GM23338 (cell line): Measurements from ENCODE around the gene CAND1. TPM values are rescaled to one million over a fixed set of nuclear protein-coding genes. Genes with fewer than 3 reads are reported as not detected.

Experiments
- ATAC-seq: fragments of 200-7000 bp; cut with Tn5 transposase; 3 replicates; pipeline ENCODE4 v1.9.1; 2020
- DNase-seq: peaks from one replicate; pipeline ENCODE4 v3.0.0-alpha.2; 2015; ENCODE audit warnings: low spot score
- H2AFZ ChIP-seq: fragments of 200-600 bp; sonication (generic); 2 replicates; pipeline ENCODE4 v1.8.0; 2016; ENCODE audit warnings: antibody characterized with exemption, mild to moderate bottlenecking, moderate library complexity
- H3F3A ChIP-seq: fragments of 200-600 bp; sonication (generic); replicated peaks from 2 replicates; pipeline ENCODE4 v1.8.0; 2017; ENCODE audit warnings: antibody characterized with exemption, mixed run types, low read depth
- H3K27ac ChIP-seq: fragments of 200-600 bp; sonication (generic); 2 replicates; pipeline ENCODE4 v1.6.1; 2016; ENCODE audit warnings: low read depth
- H3K27me3 ChIP-seq: fragments of 200-600 bp; sonication (generic); 2 replicates; pipeline ENCODE4 v1.8.0; 2016; ENCODE audit warnings: mild to moderate bottlenecking, mixed run types, moderate library complexity; ENCODE audit not compliant: insufficient read depth
- H3K36me3 ChIP-seq: fragments of 200-600 bp; sonication (generic); 2 replicates; pipeline ENCODE4 v1.8.0; 2016; ENCODE audit warnings: mild to moderate bottlenecking; ENCODE audit not compliant: insufficient read depth
- H3K4me1 ChIP-seq: fragments of 200-600 bp; sonication (generic); 2 replicates; pipeline ENCODE4 v1.8.0; 2016; ENCODE audit warnings: mild to moderate bottlenecking, moderate library complexity; ENCODE audit not compliant: insufficient read depth
- H3K4me2 ChIP-seq: fragments of 200-600 bp; sonication (generic); 2 replicates; pipeline ENCODE4 v1.7.1; 2017; ENCODE audit warnings: mixed run types
- H3K4me3 ChIP-seq: fragments of 200-600 bp; sonication (generic); 2 replicates; pipeline ENCODE4 v1.6.1; 2016; ENCODE audit warnings: mixed run types
- H3K79me2 ChIP-seq: fragments of 200-600 bp; sonication (generic); replicated peaks from 2 replicates; pipeline ENCODE4 v1.8.0; 2017; ENCODE audit warnings: mild to moderate bottlenecking; ENCODE audit not compliant: insufficient read depth
- H3K9me2 ChIP-seq: fragments of 200-600 bp; sonication (generic); 2 replicates; pipeline ENCODE4 v1.8.0; 2017; ENCODE audit not compliant: insufficient read depth
- H4K20me1 ChIP-seq: fragments of 200-600 bp; sonication (generic); replicated peaks from 2 replicates; pipeline ENCODE4 v1.8.0; 2017; ENCODE audit warnings: mild to moderate bottlenecking; ENCODE audit not compliant: insufficient read depth
- H3K27ac Mint-ChIP-seq: 2 replicates; pipeline ENCODE4 v1.8.0; 2020; ENCODE audit warnings: inconsistent platforms, mild to moderate bottlenecking, moderate library complexity, mixed read lengths
- H3K27me3 Mint-ChIP-seq: 3 replicates; pipeline ENCODE4 v1.8.0; 2022; ENCODE audit warnings: low read depth, mild to moderate bottlenecking, moderate library complexity, mixed read lengths, inconsistent platforms; ENCODE audit not compliant: insufficient read depth, poor library complexity
- H3K36me3 Mint-ChIP-seq: 3 replicates; pipeline ENCODE4 v1.8.0; 2021; ENCODE audit warnings: low read depth, mild to moderate bottlenecking, inconsistent platforms, moderate library complexity, mixed read lengths
- H3K4me1 Mint-ChIP-seq: 3 replicates; pipeline ENCODE4 v1.8.0; 2020; ENCODE audit warnings: mild to moderate bottlenecking, inconsistent platforms, mixed read lengths
- H3K4me3 Mint-ChIP-seq: 3 replicates; pipeline ENCODE4 v1.8.0; 2021; ENCODE audit warnings: moderate library complexity, mild to moderate bottlenecking, inconsistent platforms, mixed read lengths
- H3K9me3 Mint-ChIP-seq: 3 replicates; pipeline ENCODE4 v1.8.0; 2020; ENCODE audit warnings: moderate library complexity, mild to moderate bottlenecking, inconsistent platforms, mixed read lengths
- CREB1 ChIP-seq: fragments of 250-450 bp; sonication (Bioruptor Pico); IDR thresholded peaks from 2 replicates; pipeline ENCODE4 v1.5.0; 2020; ENCODE audit warnings: low read depth, mild to moderate bottlenecking, moderate library complexity
- CTCF ChIP-seq, 2 experiments: fragments of 200-600 bp in 1 of 2; sonication (generic) in 1 of 2; conservative IDR thresholded peaks; 2 replicates each; pipeline versions ENCODE4 v1.5.1 to v1.6.1; 2016 to 2017; ENCODE audit warnings: antibody characterized with exemption in 2 of 2, low read depth in 2 of 2, mild to moderate bottlenecking in 2 of 2, moderate library complexity in 1 of 2
- EZH2 ChIP-seq: fragments of 200-600 bp; sonication (generic); IDR thresholded peaks from one replicate; pipeline ENCODE4 v1.8.0; 2017; ENCODE audit warnings: antibody characterized with exemption, mild to moderate bottlenecking, low read depth; ENCODE audit not compliant: unreplicated experiment
- EZH2phosphoT487 ChIP-seq: fragments of 200-600 bp; sonication (generic); IDR thresholded peaks from one replicate; pipeline ENCODE4 v1.8.1; 2018; ENCODE audit warnings: antibody characterized with exemption; ENCODE audit not compliant: unreplicated experiment
- JUNB ChIP-seq: IDR thresholded peaks from one replicate; pipeline ENCODE4 v1.6.1; 2016; ENCODE audit warnings: antibody characterized with exemption; ENCODE audit not compliant: unreplicated experiment
- NANOG ChIP-seq: IDR thresholded peaks from 2 replicates; pipeline ENCODE4 v1.6.1; 2016; ENCODE audit warnings: antibody characterized with exemption, borderline replicate concordance
- POLR2AphosphoS5 ChIP-seq: IDR thresholded peaks from 2 replicates; pipeline ENCODE4 v1.6.1; 2016; ENCODE audit warnings: antibody characterized with exemption, low read depth
- REST ChIP-seq: IDR thresholded peaks from one replicate; pipeline ENCODE4 v1.6.1; 2018; ENCODE audit warnings: antibody characterized with exemption; ENCODE audit not compliant: unreplicated experiment
- STAT1 ChIP-seq: IDR thresholded peaks from one replicate; pipeline ENCODE4 v1.6.1; 2016; ENCODE audit warnings: antibody characterized with exemption; ENCODE audit not compliant: unreplicated experiment
- ZNF114 ChIP-seq: fragments of 250-450 bp; sonication (Bioruptor Pico); IDR thresholded peaks from 2 replicates; pipeline ENCODE4 v1.5.0; 2020; ENCODE audit warnings: mild to moderate bottlenecking, moderate library complexity
- ZNF462 ChIP-seq: fragments of 250-450 bp; sonication (Bioruptor Pico); IDR thresholded peaks from 2 replicates; pipeline ENCODE4 v1.5.0; 2020; ENCODE audit warnings: mild to moderate bottlenecking, moderate library complexity
- polyA plus RNA-seq: library from polyadenylated mRNA; unstranded; fragments of >200 nt; fragmentation: Nextera tagmentation; extraction: Ambion mirVana; gene quantifications from 2 replicates; pipeline ENCODE4 v1.2.1, GENCODE V29; 2016
- total RNA-seq: library from RNA; depleted of rRNA; stranded (reverse); fragments of >200 nt; shearing (Covaris generic); gene quantifications from 2 replicates; pipeline ENCODE4 v1.2.3, GENCODE V29; 2014

CAND1 gene
- total and polyA plus RNA-seq, 2 experiments from 2014 or later: 71.4 to 151 TPM

GRCh38 chr12:67241482-67241881 is 27.7 kb upstream of the CAND1 start:
- TF ChIP-seq ZNF114 (CRISPR knock-in tag) (no peak), NANOG (no peak), CREB1 (CRISPR knock-in tag) (no peak)
- Mint-ChIP-seq H3K4me1 (peaks cover 8% of the 10 kb centered on the region), H3K27me3 (peaks cover 5% of the 10 kb centered on the region), H3K36me3 (no peaks in the 10 kb centered on the region), H3K4me3 (no peak overlapping the region), H3K9me3 (no peaks in the 10 kb centered on the region), H3K27ac (no peak overlapping the region)
- no peak for ATAC-seq
- Histone ChIP-seq H3K36me3 (no peaks in the 10 kb centered on the region), H4K20me1 (no peaks in the 10 kb centered on the region), H3F3A (no peaks in the 10 kb centered on the region), H3K27ac (no peak overlapping the region), H3K4me1 (no peaks in the 10 kb centered on the region), H3K79me2 (no peaks in the 10 kb centered on the region), H3K27me3 (no peaks in the 10 kb centered on the region), H3K9me2 (no peaks in the 10 kb centered on the region), H3K4me2 (no peak overlapping the region), H3K4me3 (no peak overlapping the region), H2AFZ (no peak overlapping the region)
- DNase-seq: no peak

- Mint-ChIP-seq H3K27ac (no peak overlapping the region), H3K27me3 (peaks cover 3% of the 10 kb centered on the region), H3K36me3 (no peaks in the 10 kb centered on the region), H3K4me3 (no peak overlapping the region), H3K9me3 (no peaks in the 10 kb centered on the region), H3K4me1 (no peaks in the 10 kb centered on the region)
- no peak for ATAC-seq
- no peak overlapping the region for H3K4me2 ChIP-seq
- DNase-seq: no peak
- H3K27me3 ChIP-seq: no peaks in the 10 kb centered on the region
- no peak overlapping the region for H2AFZ ChIP-seq
- no peaks in the 10 kb centered on the region for H3K36me3 ChIP-seq
- H4K20me1 ChIP-seq: no peaks in the 10 kb centered on the region
- no peaks in the 10 kb centered on the region for H3K9me2 ChIP-seq
- H3K79me2 ChIP-seq: no peaks in the 10 kb centered on the region
- no peaks in the 10 kb centered on the region for H3F3A ChIP-seq
- H3K4me3 ChIP-seq: no peak overlapping the region
- no peaks in the 10 kb centered on the region for H3K4me1 ChIP-seq
- H3K27ac ChIP-seq: no peak overlapping the region
- TF ChIP-seq EZH2: no peak
- no peak for TF ChIP-seq JUNB
- TF ChIP-seq POLR2AphosphoS5: no peak
- no peak for TF ChIP-seq EZH2phosphoT487
- no peak for TF ChIP-seq ZNF462 (CRISPR knock-in tag)
- TF ChIP-seq STAT1: no peak
- TF ChIP-seq CTCF (conservative IDR thresholded peaks at IDR 0.05; ENCODE audit: low read depth in 2 of 2): no peak
- no peak for TF ChIP-seq CREB1 (CRISPR knock-in tag)
- TF ChIP-seq REST: no peak
- no peak for TF ChIP-seq NANOG
These were observed 25.9 kb upstream of the CAND1 start for GRCh38 chr12:67243260-67243659.
